ENCODE data around the gene NOX3.
A peak's percentile ranks its signal among the peaks of the same experiment; 100 is the strongest.
"Not testable (repeated sequence)": the region's sequence is repeated elsewhere in the genome, so short reads cannot be mapped to it uniquely, and the experiment has no call there.

NOX3 gene

GRCh38 chr6:155466539-155466938 is 10.9 kb upstream of the NOX3 start:
- no peak for DNase-seq

GRCh38 chr6:155461556-155461955 is 5.9 kb upstream of the NOX3 start:
- DNase-seq = no peak

- no peak for DNase-seq
Measured at GRCh38 chr6:155454471-155454870, 1.2 kb downstream of the NOX3 start.

- DNase-seq = no peak
Measured at GRCh38 chr6:155454008-155454407, 1.6 kb downstream of the NOX3 start.

- DNase-seq = no peak
Measured at GRCh38 chr6:155452576-155452975, 3.1 kb downstream of the NOX3 start.

- DNase-seq = not testable (repeated sequence)
Measured at GRCh38 chr6:155451530-155451929, 4.1 kb downstream of the NOX3 start.

- no peak for DNase-seq
Measured at GRCh38 chr6:155450240-155450581, 5.4 kb downstream of the NOX3 start.

GRCh38 chr6:155449450-155450239 is 6.0 kb downstream of the NOX3 start:
- peak; percentile 52 for DNase-seq

GRCh38 chr6:155448668-155449449 is 6.8 kb downstream of the NOX3 start:
- peak; percentile 43 for DNase-seq

- DNase-seq = no peak
Measured at GRCh38 chr6:155447949-155448348, 7.7 kb downstream of the NOX3 start.

- DNase-seq = no peak
Measured at GRCh38 chr6:155444952-155445903, 10.4 kb downstream of the NOX3 start.

- no peak for DNase-seq
Measured at GRCh38 chr6:155444120-155444917, 11.3 kb downstream of the NOX3 start.

- DNase-seq = no peak
Measured at GRCh38 chr6:155443168-155443567, 12.5 kb downstream of the NOX3 start.

GRCh38 chr6:155442562-155442961 is 13.1 kb downstream of the NOX3 start:
- no peak for DNase-seq

GRCh38 chr6:155441112-155441465 is 14.6 kb downstream of the NOX3 start:
- DNase-seq = no peak

- DNase-seq = no peak
Measured at GRCh38 chr6:155440398-155441111, 15.1 kb downstream of the NOX3 start.

- no peak for DNase-seq
Measured at GRCh38 chr6:155439376-155439775, 16.3 kb downstream of the NOX3 start.

GRCh38 chr6:155436981-155437749 is 18.5 kb downstream of the NOX3 start:
- no peak for DNase-seq

GRCh38 chr6:155434829-155435423 is 20.7 kb downstream of the NOX3 start:
- DNase-seq = peak; percentile 37

- DNase-seq = peak; percentile 49
Measured at GRCh38 chr6:155434096-155434495, 21.5 kb downstream of the NOX3 start.

Measured in retina (tissue), 1 donor.